ENCODE results near the gene ADCY5.
A peak's percentile ranks its signal among the peaks of the same experiment; 100 is the strongest.

ADCY5 gene

DNA sequence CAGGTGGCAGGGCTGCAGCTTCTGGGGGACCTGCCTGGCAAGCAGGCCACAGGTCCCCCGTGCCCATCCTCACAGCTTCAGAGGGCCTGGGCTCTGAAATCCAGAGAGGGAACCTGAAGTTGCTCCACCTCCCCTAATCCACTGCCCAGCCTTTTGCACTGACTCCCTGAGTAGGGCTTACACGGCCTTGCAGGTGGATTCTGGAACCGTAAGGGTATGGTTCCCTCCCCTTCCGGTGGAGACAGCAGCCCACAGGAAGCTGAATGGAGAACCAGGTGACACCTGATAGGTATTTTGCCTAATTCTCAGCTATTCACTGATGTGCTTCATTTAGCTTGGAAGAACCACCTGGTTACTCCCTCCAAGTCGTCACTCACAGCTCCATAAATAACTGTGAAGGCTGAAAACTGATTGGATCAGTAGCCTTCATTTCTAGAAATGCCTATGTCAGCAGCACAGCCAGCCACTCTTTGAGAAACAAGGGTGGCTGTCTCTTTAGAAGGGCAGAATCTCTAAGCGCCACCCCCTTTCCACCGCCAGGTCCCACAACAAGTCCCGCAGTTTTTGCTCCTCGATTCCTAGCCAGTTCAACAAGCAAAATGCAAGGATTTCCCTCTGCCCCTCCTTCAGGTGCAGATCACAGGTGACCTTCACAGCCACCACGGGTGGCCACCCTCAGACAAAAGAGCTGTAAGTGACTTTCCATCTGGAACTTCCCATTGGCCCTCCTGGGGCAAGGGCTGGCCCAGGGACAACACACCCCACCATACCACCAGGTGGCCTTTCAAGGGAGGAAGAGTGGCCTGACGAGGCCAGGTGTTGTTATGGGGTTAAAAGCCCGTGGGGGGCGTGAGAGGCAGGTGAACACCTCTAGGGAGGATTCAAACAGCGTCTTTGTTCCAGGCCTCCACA is 134.3 kb downstream of the ADCY5 start:
- H3K27ac Mint-ChIP-seq = no peak overlapping the region

GRCh38 chr3:123313889-123314288 is 135.0 kb downstream of the ADCY5 start:
- Mint-ChIP-seq H3K4me1 (peaks cover 36% of the 10 kb centered on the region), H3K4me3 (no peak overlapping the region), H3K27ac (no peak overlapping the region), H3K36me3 (ENCODE audit: low read depth) (peaks cover 12% of the 10 kb centered on the region), H3K27me3 (ENCODE audit: low read depth, poor library complexity) (peaks cover 39% of the 10 kb centered on the region), H3K9me3 (no peaks in the 10 kb centered on the region)
- TF ChIP-seq, protein P1, sequence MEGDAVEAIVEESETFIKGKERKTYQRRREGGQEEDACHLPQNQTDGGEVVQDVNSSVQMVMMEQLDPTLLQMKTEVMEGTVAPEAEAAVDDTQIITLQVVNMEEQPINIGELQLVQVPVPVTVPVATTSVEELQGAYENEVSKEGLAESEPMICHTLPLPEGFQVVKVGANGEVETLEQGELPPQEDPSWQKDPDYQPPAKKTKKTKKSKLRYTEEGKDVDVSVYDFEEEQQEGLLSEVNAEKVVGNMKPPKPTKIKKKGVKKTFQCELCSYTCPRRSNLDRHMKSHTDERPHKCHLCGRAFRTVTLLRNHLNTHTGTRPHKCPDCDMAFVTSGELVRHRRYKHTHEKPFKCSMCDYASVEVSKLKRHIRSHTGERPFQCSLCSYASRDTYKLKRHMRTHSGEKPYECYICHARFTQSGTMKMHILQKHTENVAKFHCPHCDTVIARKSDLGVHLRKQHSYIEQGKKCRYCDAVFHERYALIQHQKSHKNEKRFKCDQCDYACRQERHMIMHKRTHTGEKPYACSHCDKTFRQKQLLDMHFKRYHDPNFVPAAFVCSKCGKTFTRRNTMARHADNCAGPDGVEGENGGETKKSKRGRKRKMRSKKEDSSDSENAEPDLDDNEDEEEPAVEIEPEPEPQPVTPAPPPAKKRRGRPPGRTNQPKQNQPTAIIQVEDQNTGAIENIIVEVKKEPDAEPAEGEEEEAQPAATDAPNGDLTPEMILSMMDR (IDR thresholded peaks at IDR 0.05) = no peak
- no peak for DNase-seq

More for the DNA sequence above, 134.3 kb downstream of the ADCY5 start:
- TF ChIP-seq, protein P1 (IDR thresholded peaks at IDR 0.05) = no peak
- Mint-ChIP-seq H3K27me3 (ENCODE audit: low read depth, poor library complexity) (peaks cover 42% of the 10 kb centered on the region), H3K9me3 (no peaks in the 10 kb centered on the region), H3K4me3 (no peak overlapping the region), H3K4me1 (peaks cover 35% of the 10 kb centered on the region), H3K36me3 (ENCODE audit: low read depth) (peaks cover 12% of the 10 kb centered on the region)
- no peak for DNase-seq

DNA sequence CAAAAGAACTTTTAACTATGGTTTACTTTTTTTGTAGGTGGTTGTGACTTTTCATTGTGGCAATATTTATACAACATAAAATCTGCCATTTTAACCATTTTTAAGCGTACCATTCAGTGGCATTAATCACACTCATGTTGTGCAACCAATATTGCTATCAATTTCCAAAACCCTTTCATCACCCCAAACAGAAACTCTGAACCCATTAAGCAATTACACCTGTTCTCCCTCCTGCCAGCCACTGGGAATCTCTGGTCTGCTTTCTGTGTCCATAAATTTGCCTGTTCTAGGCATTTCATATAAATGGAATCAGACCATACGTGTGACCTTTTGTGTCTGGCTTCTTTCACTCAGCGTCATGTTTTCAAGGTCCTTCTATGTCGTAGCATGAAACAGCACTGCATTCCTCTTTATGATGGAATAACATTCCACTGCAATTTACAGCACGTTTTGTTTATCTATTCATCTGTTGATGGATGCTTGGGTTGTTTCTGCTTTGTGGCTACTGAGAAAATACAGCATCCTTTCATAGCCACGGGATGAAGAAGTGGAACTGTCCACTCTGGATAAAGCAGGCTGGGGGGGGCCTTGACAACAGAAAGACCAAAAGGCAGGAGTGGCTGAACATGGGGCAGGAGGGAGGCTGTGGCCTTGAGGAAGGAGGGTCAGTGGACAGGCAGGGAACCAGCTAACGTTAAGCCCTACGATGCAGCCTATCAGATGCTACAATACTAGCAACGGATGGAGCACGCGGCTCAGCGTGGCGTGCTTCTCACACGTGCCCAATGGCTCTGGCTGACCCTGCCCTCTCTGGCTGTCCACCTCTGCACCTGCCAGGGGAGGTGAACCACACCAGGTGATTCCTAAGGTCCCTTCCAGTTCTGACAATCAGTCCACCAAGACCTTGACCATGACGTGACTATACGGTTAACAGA is 136.3 kb downstream of the ADCY5 start:
- DNase-seq = no peak
- Mint-ChIP-seq H3K9me3 (no peaks in the 10 kb centered on the region), H3K27me3 (ENCODE audit: low read depth, poor library complexity) (peaks cover 43% of the 10 kb centered on the region), H3K4me1 (peaks cover 36% of the 10 kb centered on the region), H3K27ac (no peak overlapping the region), H3K36me3 (ENCODE audit: low read depth) (peaks cover 7% of the 10 kb centered on the region), H3K4me3 (no peak overlapping the region)
- TF ChIP-seq, protein P1 (IDR thresholded peaks at IDR 0.05) = no peak

- Mint-ChIP-seq H3K4me1 (peaks cover 36% of the 10 kb centered on the region), H3K9me3 (no peaks in the 10 kb centered on the region), H3K4me3 (no peak overlapping the region), H3K27me3 (ENCODE audit: low read depth, poor library complexity) (peaks cover 39% of the 10 kb centered on the region), H3K36me3 (ENCODE audit: low read depth) (peaks cover 3% of the 10 kb centered on the region), H3K27ac (peak overlapping the region; percentile 53)
- TF ChIP-seq, protein P1 (IDR thresholded peaks at IDR 0.05) = no peak
- no peak for DNase-seq
These were observed 137.7 kb downstream of the ADCY5 start for GRCh38 chr3:123311201-123311600.

- no peak overlapping the region for H3K4me3 Mint-ChIP-seq
These were observed 138.1 kb downstream of the ADCY5 start for GRCh38 chr3:123310741-123311140.

More at GRCh38 chr3:123310741-123311140, 138.1 kb downstream of the ADCY5 start:
- peaks cover 36% of the 10 kb centered on the region for H3K4me1 Mint-ChIP-seq
- TF ChIP-seq, protein P1 (IDR thresholded peaks at IDR 0.05) = no peak
- H3K9me3 Mint-ChIP-seq = no peaks in the 10 kb centered on the region
- H3K27me3 Mint-ChIP-seq (ENCODE audit: low read depth, poor library complexity) = peaks cover 37% of the 10 kb centered on the region
- no peaks in the 10 kb centered on the region for H3K36me3 Mint-ChIP-seq (ENCODE audit: low read depth)
- H3K27ac Mint-ChIP-seq = peak overlapping the region; percentile 53
- no peak for DNase-seq
